HG02623 (cell line): ENCODE data around the gene GSG1L.

Source experiments
- ATAC-seq: cut with Tn5 transposase; IDR thresholded peaks from one replicate; pipeline ENCODE4 v1.9.1; 2021; ENCODE audit warnings: moderate library complexity; ENCODE audit not compliant: unreplicated experiment

The GSG1L gene

DNA sequence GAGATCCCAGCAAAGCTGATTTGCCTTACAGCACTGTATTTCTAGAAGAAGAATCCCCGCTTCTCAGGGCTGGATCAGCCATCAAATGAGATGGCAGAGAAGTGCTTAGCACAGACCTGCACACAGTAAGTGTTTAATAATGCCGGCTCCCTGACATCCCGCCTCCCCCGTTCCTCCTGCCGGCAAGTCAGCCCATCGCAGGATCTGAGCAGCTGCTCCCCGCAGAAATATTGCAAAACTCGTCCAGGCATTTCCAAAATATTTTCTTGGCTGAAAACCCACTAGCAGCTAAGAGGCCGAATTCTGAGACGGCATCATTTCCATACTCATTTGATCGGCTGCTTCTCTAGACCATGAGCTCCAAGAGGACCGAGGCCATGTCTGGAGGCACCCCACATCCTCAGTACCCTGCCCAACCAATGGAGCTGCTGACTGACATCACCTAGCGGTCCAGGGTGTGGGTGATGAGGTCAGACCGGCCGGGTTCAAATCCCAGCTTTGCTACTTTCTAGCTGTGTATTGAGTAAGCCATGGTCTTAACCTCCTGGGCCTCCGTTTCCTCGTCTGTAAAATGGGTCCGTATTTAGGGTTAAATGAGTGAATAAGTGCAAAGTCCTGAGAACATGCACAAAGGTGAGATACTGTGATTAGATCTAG lies 262.1 kb downstream of the GSG1L start:
- ATAC-seq = no peak

- ATAC-seq = no peak
Observed at GRCh38 chr16:27800817-27801216, 262.7 kb downstream of the GSG1L start.

DNA sequence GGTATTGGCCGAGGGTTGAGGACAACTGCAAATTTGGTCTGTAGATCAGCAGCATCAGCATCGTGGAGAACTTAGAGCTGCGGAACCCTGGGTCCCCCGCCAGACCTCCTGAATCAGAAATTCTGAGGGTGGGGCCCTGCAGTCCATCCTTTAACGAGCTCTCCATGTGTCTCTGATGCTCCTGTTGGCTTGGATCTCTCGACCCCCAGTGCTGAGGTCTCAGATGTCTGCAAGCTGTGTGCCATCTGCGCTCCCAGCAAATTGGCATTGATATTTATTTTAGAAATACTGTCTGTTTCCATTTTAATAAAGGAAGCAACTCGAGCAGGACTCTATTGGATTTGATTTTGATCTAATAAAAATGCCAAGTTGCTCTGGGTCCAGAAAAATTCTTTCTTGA lies 263.6 kb downstream of the GSG1L start:
- no peak for ATAC-seq

GRCh38 chr16:27798241-27798640 lies 265.3 kb downstream of the GSG1L start:
- no peak for ATAC-seq

DNA sequence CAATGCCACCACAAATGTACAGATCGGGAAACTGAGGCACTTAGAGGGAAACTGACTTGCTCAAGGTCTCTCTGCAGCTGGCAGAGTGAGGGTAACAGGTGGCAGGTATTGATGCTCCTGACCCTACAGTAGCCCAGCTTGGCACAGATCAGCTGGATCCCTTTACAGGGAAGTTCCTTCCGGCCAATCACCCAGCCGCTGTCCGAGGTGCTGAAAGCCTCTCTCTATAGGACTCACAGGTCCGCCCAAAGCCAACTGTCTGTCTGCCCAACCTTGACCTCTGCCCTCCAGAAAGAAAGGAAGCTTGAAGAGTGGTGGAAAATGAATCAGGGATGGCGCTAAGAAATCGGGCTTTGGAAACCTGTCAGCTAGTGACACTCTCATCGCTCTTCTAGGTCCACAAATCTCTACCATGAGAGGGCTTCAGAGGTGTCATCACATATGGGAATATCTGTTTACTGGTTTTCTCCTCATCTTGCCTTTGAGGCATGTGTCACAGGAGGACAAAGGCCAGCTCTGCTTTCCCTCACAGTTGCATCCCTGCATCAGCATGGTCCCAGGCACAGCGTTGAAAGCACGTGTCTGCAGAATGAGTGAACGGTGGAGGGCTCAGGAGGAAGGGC lies 267.4 kb downstream of the GSG1L start:
- ATAC-seq = no peak

- no peak for ATAC-seq
Observed at GRCh38 chr16:27793249-27793622, 270.3 kb downstream of the GSG1L start.

GRCh38 chr16:27792486-27793248 lies 270.8 kb downstream of the GSG1L start:
- ATAC-seq = no peak

DNA sequence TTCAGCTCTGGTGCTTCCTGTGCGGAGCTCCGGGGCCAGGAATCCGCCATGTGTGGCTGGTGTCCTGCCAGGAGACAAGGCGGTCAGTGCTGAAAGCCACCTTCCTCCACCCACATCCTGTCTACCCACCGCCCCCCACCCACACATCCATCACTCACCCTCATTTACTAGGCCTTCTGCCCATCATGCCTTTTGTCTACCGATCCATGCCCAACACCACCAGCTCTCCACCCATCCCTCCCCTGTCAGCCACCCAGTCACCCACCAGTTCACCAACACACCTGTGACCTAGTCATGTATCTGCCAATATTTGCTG lies 272.2 kb downstream of the GSG1L start:
- no peak for ATAC-seq

DNA sequence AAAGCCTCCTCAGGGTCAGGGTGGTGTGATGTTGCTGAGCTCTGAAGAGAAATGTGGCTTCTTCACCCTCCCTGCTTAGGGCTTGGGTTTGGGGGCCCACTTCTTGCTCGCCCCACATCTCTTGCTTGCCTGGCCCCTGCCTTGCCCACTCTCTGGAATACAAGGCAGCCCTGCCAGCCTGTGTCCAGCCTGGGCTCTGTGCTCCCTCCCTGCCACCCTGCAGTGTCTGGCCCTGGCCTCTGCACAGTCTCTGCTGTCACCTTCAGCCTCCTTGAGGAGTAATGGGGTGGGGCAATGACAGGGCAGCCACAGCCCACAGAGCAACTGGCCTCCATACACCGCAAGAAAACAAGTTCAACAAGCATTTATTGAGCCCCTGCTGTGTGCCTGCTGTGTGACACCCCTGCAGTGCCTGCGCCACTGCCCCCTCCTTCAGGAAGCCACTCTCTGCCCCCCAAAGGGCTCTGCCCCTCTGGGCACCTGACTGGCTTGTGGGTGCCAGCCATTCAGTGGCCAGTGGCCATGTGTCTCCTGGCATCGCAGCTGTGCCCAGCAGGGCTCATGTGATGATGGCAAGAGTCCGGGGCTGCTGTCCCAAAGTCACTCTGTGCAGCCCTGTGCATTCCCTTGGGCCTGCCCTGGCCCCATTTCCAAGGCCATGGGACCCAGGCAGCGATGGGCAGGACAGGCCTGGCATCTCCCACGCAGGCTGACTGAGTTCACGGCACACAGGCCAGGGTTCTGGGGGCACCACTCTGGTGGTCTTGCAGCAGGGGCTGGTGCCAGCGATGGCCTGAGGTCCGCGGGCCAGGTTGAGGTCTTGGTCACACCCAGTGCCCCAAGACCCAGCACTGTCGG lies 272.7 kb downstream of the GSG1L start:
- ATAC-seq = no peak

GRCh38 chr16:27789595-27790241 lies 273.8 kb downstream of the GSG1L start:
- no peak for ATAC-seq

- ATAC-seq = no peak
Observed at GRCh38 chr16:27789150-27789549, 274.4 kb downstream of the GSG1L start.

DNA sequence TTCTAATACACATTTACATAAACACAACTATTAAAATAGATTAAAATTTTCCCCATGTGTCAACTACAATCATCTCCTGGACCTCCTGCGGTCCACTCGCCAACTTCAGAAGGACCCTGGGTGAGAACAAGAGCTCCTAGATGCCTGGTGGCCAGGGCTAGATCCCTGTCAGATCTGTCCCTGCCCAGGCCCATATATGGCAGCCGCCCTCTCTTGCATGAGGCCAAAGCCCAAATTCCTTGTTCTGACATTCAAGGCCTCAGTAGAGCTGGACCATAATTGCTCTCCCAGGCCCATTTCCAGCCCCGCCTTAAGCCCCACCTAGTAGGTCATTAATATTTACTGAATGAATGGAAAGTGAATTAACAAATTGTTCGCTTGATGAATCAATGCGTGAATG lies 275.8 kb downstream of the GSG1L start:
- ATAC-seq = no peak

- no peak for ATAC-seq
Observed at GRCh38 chr16:27786923-27787625, 276.4 kb downstream of the GSG1L start.

DNA sequence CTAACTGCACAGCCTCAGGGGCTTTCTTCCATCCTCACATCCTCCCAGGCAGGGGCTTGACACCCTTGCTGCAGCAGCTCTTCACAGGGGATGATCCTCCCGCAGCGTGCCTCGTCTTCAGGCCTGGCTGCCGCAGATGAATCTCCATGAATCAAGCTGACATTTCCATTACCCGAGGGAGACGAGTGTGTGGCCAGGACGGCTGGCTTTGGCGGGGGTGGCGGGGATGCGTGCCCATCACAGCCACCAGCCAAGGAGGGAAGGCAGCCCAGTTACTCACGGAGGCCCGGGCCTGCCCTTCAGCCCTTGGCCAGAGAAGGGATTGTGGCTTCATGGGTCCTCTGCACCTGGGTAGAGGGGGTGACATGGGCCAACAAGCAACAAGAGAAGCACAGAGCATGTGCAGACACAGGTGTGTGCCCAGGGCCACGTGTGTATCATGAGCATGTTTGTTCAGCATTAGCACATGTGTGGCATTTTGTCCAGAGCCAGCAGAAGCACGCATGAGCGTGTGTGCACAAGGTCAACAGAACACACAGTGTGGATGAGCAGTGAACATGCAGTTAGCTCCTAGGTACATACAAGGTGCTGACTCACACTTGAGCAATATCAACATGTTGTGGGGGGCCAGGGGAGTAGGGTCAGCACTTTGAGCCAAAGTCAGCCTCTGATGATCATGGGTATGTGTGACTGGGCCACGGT lies 277.1 kb downstream of the GSG1L start:
- no peak for ATAC-seq

DNA sequence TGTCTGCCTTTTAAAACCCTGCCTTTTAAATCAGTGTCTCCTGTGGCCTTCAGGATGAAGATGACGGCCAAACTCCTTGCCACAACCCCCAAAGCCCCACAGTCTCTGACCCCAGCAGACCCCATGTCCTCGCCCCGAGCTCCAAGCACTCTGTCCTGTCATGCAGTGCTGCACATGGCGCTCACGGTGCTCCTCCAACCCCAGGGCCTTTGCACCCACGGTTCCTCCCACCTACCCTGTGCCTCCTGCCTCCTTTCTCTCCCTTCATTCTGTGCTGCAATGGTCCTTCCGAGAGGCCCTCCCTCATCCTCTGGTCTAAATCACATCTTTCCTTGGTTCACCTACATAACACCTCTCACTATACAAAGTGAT lies 278.2 kb downstream of the GSG1L start:
- ATAC-seq = no peak

DNA sequence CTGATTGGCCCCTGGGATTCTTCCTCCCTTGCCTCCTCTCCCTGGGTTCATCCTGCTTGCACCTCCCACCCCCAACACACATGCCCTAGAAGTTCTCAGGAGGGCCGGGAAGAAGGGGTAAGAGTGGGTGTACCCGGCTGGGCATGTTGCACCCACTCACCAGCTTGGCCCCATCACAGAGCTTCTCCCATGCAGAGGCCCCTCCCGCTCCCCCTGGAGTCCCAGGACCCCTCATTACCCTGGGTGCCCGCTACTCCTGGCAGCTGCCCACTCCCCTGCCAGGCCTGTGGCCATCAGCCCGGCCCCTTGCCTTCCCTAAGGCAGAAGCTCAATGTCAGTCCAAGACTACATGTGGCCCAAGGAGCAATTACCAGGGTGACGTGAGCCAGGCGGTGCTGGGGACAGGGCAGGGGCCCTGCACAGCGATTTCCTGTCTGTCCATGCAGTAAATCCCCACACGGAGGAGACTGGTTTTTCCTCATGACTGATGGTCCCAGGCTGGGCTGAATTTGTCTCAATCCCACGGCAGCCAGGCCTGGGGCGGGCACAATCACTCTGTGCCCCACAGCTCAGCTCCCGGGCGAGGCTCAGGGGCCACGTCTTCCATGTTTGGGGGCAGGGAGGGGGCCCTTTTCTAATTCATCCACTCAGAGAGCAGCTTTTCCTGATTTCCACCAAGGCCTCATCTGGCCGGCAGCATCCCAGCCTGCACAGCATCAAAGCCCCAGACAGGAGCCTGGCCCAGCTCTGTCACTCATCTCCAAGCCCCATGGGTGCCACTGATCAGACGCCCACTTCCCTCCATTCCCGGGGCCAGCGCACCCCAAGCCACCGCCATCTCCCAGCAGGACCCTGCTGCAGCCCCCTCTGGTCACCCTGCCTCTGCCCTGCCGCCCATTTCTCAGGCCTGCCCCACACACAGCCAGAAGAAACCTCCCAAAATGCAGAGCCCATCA lies 278.9 kb downstream of the GSG1L start:
- ATAC-seq = no peak

GRCh38 chr16:27781981-27782880 lies 281.3 kb downstream of the GSG1L start:
- ATAC-seq = no peak

GRCh38 chr16:27781195-27781524 lies 282.4 kb downstream of the GSG1L start:
- no peak for ATAC-seq
